ENCODE measurements around the gene NFATC4. TPM values are rescaled to one million over a fixed set of nuclear protein-coding genes. Genes with fewer than 3 reads are reported as not detected.
A peak's percentile ranks its signal among the peaks of the same experiment; 100 is the strongest.

Gene NFATC4
- total and polyA plus RNA-seq, 2 donors (not counting 1 experiment from before 2014, with no cell fraction given) = 3.1 to 7.6 TPM

DNA sequence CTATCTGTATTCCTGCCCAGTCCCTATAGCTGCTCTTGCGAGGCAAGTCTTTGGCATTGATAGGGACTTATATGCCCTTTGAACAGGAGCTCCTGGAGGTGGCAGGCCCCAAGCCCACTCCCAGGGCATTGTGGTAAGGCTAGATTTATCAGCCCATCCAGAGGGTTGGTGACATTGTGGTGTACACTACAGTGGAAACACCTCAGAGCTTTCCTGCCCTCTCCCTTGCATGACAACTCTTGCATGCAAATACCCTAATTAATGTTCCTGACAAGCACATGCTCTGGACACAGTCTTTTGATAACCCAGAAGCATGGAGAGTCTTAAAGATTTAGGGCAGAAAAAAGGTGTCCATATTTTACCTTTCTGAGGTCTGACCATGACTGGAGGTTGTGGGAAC lies 27.4 kb upstream of the NFATC4 start:
- Mint-ChIP-seq H3K27me3 (peaks cover 13% of the 10 kb centered on the region), H3K4me3 (no peak overlapping the region), H3K27ac (no peak overlapping the region), H3K9me3 (ENCODE audit: insufficient read depth) (no peaks in the 10 kb centered on the region), H3K4me1 (peaks cover 24% of the 10 kb centered on the region)
- intact Hi-C loops (cut with micrococcal nuclease) = loop anchor here (1.0 to 2.0 kb wide), 3 partner anchors 8 to 58 kb away; partner anchors contain the start of gene NYNRIN
- peaks cover 13% of the 10 kb centered on the region for H4K20me1 ChIP-seq (ENCODE audit: control insufficient read depth, insufficient read depth, low read length, poor library complexity, severe bottlenecking)
- no peak overlapping the region for H3K9ac ChIP-seq (ENCODE audit: low read length)
- H3K27ac ChIP-seq (ENCODE audit: low read length in 2 of 2) = no peak overlapping the region
- WGBS (ENCODE audit: insufficient coverage) = no CpG with 5 or more reads among the region's 1 CpG
- ChIA-PET POLR2A (interaction anchor here (2.0 kb wide), 1 partner anchor 90 kb away, joined by 8 read pairs; the partner anchor contains the start of genes CBLN3 and KHNYN), CTCF (interaction anchor here (0.9 to 16.1 kb wide), 6 partner anchors 8 to 101 kb away, joined by 3 to 650 read pairs (median 4); partner anchors contain the start of genes CBLN3 and KHNYN)
- peaks cover 0 to 14% (median 2%) of the 10 kb centered on the region in 4 experiments for H3K27me3 ChIP-seq (replicated peaks in 1 of 4; ENCODE audit: control extremely low read depth in 1 of 4, control insufficient read depth in 3 of 4, insufficient read depth in 4 of 4, low read length in 3 of 4)
- no peak overlapping the region for H3K4me3 ChIP-seq (ENCODE audit: control extremely low read depth in 1 of 5, extremely low read depth in 1 of 5, insufficient read depth in 1 of 5, low read depth in 2 of 5, low read length in 4 of 5)
- peaks cover 10% of the 10 kb centered on the region for H3K79me2 ChIP-seq (ENCODE audit: control insufficient read depth, insufficient read depth, low read length)
- peak overlapping the region; percentile 84 for H3K4me2 ChIP-seq (replicated peaks; ENCODE audit: low read depth, low read length, poor library complexity, severe bottlenecking)
- ATAC-seq (ENCODE audit: low read depth) (no peak), DNase-seq (no peak)
- H3K4me1 ChIP-seq (ENCODE audit: control insufficient read depth in 2 of 2, insufficient read depth in 2 of 2, low read length in 2 of 2) = peaks cover 17 to 24% of the 10 kb centered on the region in 2 donors
- TF ChIP-seq, protein P1, sequence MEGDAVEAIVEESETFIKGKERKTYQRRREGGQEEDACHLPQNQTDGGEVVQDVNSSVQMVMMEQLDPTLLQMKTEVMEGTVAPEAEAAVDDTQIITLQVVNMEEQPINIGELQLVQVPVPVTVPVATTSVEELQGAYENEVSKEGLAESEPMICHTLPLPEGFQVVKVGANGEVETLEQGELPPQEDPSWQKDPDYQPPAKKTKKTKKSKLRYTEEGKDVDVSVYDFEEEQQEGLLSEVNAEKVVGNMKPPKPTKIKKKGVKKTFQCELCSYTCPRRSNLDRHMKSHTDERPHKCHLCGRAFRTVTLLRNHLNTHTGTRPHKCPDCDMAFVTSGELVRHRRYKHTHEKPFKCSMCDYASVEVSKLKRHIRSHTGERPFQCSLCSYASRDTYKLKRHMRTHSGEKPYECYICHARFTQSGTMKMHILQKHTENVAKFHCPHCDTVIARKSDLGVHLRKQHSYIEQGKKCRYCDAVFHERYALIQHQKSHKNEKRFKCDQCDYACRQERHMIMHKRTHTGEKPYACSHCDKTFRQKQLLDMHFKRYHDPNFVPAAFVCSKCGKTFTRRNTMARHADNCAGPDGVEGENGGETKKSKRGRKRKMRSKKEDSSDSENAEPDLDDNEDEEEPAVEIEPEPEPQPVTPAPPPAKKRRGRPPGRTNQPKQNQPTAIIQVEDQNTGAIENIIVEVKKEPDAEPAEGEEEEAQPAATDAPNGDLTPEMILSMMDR (IDR thresholded peaks at IDR 0.05) = no peak
- TF ChIP-seq EZH2 (IDR thresholded peaks at IDR 0.05; ENCODE audit: borderline replicate concordance, insufficient read depth, low read depth, low read length, poor library complexity, severe bottlenecking) = no peak
- no peaks in the 10 kb centered on the region for H3K9me3 ChIP-seq (ENCODE audit: control extremely low read depth in 1 of 3, control insufficient read depth in 2 of 3, insufficient read depth in 1 of 3, low read length in 2 of 3)
- peaks cover 0 to 24% of the 10 kb centered on the region in 2 experiments for H3K36me3 ChIP-seq (replicated peaks in 1 of 2; ENCODE audit: control extremely low read depth in 1 of 2, control insufficient read depth in 1 of 2, extremely low read depth in 1 of 2, insufficient read depth in 2 of 2, low read length in 1 of 2)
- no peak overlapping the region for H2AFZ ChIP-seq (ENCODE audit: insufficient read depth, low read depth, low read length, poor library complexity, severe bottlenecking)

DNA sequence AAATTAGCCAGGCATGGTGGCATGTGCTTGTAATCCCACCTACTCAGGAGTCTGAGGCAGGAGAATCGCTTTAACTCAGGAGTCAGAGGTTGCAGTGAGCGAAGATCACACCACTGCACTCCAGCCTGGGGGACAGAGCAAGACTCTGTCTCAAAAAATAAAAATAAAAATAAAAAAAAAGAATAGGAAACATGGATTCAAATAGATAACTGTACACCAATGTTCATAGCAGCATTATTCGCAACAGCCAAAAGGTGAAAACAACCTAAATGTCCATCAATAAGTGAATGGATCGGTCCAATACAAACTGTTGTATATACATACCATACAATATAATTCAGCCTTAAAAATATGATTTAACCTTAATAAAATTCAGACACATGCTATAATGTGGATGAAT lies 25.1 kb upstream of the NFATC4 start:
- peaks cover 23% of the 10 kb centered on the region for H3K4me1 Mint-ChIP-seq
- peaks cover 10% of the 10 kb centered on the region for H3K79me2 ChIP-seq (ENCODE audit: control insufficient read depth, insufficient read depth, low read length)
- H3K27me3 Mint-ChIP-seq = peaks cover 23% of the 10 kb centered on the region
- no peak overlapping the region for H3K4me2 ChIP-seq (replicated peaks; ENCODE audit: low read depth, low read length, poor library complexity, severe bottlenecking)
- H3K9me3 Mint-ChIP-seq (ENCODE audit: insufficient read depth) = no peaks in the 10 kb centered on the region
- H3K4me1 ChIP-seq (ENCODE audit: control insufficient read depth in 2 of 2, insufficient read depth in 2 of 2, low read length in 2 of 2) = peaks cover 17 to 24% of the 10 kb centered on the region in 2 donors
- POLR2A ChIA-PET = no interaction called here
- no CpG with 5 or more reads among the region's 4 CpGs for WGBS (ENCODE audit: insufficient coverage)
- DNase-seq (no peak), ATAC-seq (ENCODE audit: low read depth) (no peak)
- no peak overlapping the region for H3K4me3 Mint-ChIP-seq
- H3K4me3 ChIP-seq (ENCODE audit: control extremely low read depth in 1 of 5, extremely low read depth in 1 of 5, insufficient read depth in 1 of 5, low read depth in 2 of 5, low read length in 4 of 5) = no peak overlapping the region
- no peak overlapping the region for H2AFZ ChIP-seq (ENCODE audit: insufficient read depth, low read depth, low read length, poor library complexity, severe bottlenecking)
- H3K27ac Mint-ChIP-seq = no peak overlapping the region
- peaks cover 0 to 5% of the 10 kb centered on the region in 2 experiments for H3K36me3 ChIP-seq (replicated peaks in 1 of 2; ENCODE audit: control extremely low read depth in 1 of 2, control insufficient read depth in 1 of 2, extremely low read depth in 1 of 2, insufficient read depth in 2 of 2, low read length in 1 of 2)
- H3K27me3 ChIP-seq (replicated peaks in 1 of 4; ENCODE audit: control extremely low read depth in 1 of 4, control insufficient read depth in 3 of 4, insufficient read depth in 4 of 4, low read length in 3 of 4) = peaks cover 0 to 19% (median 2%) of the 10 kb centered on the region in 4 experiments
- intact Hi-C loops (cut with micrococcal nuclease) = no loop called here
- no peaks in the 10 kb centered on the region for H3K9me3 ChIP-seq (ENCODE audit: control extremely low read depth in 1 of 3, control insufficient read depth in 2 of 3, insufficient read depth in 1 of 3, low read length in 2 of 3)
- TF ChIP-seq EZH2 (IDR thresholded peaks at IDR 0.05; ENCODE audit: borderline replicate concordance, insufficient read depth, low read depth, low read length, poor library complexity, severe bottlenecking) = no peak
- TF ChIP-seq, protein P1 (IDR thresholded peaks at IDR 0.05) = no peak
- CTCF ChIA-PET = interaction anchor here (0.6 to 5.7 kb wide), 4 partner anchors 9 to 138 kb away, joined by 4 to 55 read pairs (median 6); partner anchors contain the start of genes ADCY4 and TSSK4
- H3K9ac ChIP-seq (ENCODE audit: low read length) = no peak overlapping the region
- peaks cover 10% of the 10 kb centered on the region for H4K20me1 ChIP-seq (ENCODE audit: control insufficient read depth, insufficient read depth, low read length, poor library complexity, severe bottlenecking)
- no peak overlapping the region for H3K27ac ChIP-seq (ENCODE audit: low read length in 2 of 2)

Measured in B cell (primary cell).